Measurements from ENCODE around the gene RASA3.

Gene RASA3

GRCh38 chr13:114130837-114131582, 1.4 kb downstream of the RASA3 start:
- no peak for TF ChIP-seq CTCF (IDR thresholded peaks at IDR 0.05; ENCODE audit: low read depth, low read length)

DNA sequence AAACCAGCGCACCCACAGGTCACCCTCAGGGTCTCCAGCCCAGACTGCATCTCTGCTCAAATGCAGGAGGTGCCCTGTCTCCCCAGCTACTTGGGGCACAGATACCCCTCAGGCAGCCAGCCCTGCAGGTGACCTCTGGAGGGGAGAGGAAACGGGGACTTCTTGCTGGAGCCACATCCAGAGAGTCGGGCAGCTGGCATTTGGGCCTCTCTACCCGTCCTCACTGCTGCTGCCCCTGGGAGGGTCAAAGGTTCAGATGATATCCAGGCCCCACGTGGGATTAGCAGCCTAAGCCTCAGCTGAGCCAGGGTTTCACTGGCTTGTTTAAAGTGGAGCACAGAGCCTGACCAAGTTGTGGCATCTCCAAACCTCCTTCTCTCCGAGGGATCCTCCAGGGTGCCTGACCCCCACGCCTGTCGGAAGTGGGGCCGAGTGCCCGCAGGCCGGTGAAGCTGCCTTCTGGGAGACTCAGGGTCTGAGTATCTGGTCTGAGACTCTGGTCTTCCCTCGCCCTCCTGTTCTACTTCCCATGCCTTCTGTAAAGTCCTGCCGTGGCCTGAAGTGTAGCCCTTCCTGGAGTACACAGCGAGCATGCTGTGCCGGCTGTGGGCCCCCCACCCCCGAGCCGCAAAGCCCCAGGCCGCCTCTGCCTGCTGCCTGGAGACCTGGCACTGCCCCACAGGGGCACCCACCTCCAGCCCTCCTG, 2.1 kb downstream of the RASA3 start:
- no peak for DNase-seq (ENCODE audit: extremely low read depth, low read depth)
- no peak for TF ChIP-seq CTCF (IDR thresholded peaks at IDR 0.05; ENCODE audit: low read depth, low read length)

More at GRCh38 chr13:114130837-114131582, 1.4 kb downstream of the RASA3 start:
- DNase-seq (ENCODE audit: extremely low read depth, low read depth), result peak; percentile 42

GRCh38 chr13:114129649-114130062, 2.8 kb downstream of the RASA3 start:
- no peak for TF ChIP-seq CTCF (IDR thresholded peaks at IDR 0.05; ENCODE audit: low read depth, low read length)
- no peak for DNase-seq (ENCODE audit: extremely low read depth, low read depth)

DNA sequence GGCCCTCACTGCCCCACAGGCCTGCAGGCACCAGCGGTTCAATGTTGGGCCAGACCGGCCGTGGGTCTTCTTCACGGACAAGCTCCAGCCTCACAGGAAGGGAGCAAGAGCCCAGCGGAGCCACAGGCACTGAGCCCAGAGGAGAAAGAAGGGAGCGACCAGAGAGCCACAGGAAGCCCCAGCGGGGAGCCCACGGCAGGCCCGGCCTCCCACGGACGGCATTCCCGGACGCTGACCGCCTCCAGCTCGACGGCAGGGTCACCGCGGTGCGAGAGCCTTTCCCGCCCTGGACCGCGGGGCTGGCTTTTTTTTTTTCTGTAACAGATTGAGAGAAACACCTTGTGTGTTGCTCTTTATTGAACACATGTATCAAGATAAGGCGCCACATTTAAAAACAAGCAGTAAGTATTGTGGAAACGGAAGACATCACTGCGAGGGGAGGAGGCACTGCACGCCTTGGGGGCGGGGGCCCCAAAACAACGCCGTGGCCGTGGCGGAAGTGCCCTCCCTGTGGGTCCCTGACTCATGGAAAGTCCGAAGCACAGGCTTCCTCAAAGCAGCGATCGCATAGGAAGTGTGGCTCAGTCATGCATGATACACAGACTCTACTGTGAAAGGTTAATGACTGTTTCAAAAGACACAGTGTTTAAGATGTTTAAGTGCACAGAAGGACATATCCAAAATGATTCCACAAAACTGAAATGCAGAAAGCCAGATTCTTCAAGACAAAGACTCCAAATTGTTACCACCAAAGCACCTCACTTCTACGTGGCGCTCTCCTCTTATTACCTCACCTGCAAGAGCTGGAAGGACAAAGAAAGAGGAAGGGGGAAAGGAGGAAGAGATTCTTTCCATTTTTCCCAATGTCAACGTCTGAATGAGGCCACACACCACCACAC, 3.5 kb downstream of the RASA3 start:
- peak; percentile 50 for DNase-seq (ENCODE audit: extremely low read depth, low read depth)
- TF ChIP-seq CTCF (IDR thresholded peaks at IDR 0.05; ENCODE audit: low read depth, low read length), result no peak

GRCh38 chr13:114128348-114128623, 4.1 kb downstream of the RASA3 start:
- no peak for DNase-seq (ENCODE audit: extremely low read depth, low read depth)
- TF ChIP-seq CTCF (IDR thresholded peaks at IDR 0.05; ENCODE audit: low read depth, low read length), result no peak

DNA sequence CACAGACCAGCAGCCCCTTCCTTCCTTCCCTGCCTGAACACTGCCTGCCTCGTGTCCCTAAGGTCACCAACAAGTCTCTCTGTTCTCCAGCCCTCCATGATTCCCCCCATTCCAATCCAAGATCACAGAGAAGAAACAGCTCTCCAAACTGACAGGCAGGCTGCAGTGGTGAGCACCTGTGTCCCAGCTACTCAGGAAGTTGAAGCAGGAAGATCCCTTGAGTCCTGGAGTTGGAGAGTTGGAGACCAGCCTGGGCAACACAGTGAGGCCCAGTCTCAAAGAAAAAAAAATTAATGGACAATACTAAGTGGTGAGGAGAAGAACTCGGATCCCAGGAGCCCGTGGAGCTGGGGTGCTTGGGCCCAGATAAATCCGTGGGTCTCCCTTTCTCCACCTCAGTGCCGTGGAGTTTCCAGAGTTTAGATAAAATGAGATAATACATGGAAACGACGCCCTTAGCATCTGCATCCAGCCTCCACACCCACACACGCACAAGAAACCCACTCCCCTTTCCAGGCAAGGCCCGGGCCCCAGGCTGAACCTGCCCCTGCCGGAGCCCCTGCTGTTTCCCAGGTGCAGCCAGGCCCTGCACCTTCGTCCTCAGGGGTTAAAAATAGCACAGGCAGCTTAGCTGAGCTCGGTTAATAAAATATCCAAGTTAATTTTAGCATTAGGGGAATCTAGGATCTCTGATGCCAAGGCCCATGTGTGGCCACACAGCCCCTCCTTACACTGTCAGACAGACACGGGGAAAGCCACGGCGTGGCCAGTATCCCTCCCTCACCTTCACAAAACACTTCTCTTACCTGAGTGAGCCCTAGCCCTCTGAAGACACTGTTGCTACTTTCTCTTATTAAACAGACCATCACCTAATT, 4.7 kb downstream of the RASA3 start:
- DNase-seq (ENCODE audit: extremely low read depth, low read depth), result no peak
- no peak for TF ChIP-seq CTCF (IDR thresholded peaks at IDR 0.05; ENCODE audit: low read depth, low read length)

All from AG09319 (cell line).